Lung (tissue), 12 donors: ENCODE data around the gene CD82. TPM values are rescaled to one million over a fixed set of nuclear protein-coding genes. Genes with fewer than 3 reads are reported as not detected.

ENCODE experiments used
- ATAC-seq: fragments of 200-7000 bp; cut with Tn5 transposase; one replicate; pipeline ENCODE4 v1.9.1; 2020; ENCODE audit warnings: moderate number of reproducible peaks; ENCODE audit not compliant: insufficient read depth, low FRiP score
- DNase-seq, 3 donors: peaks; one replicate each; pipeline ENCODE4 v3.0.0-alpha.2; 2013 to 2017
- H3K27ac ChIP-seq, 2 donors: one replicate each; pipeline ENCODE4 v1.5.1; 2013; ENCODE audit warnings: mild to moderate bottlenecking in 2 of 2, moderate library complexity in 2 of 2, control low read depth in 1 of 2, inconsistent platforms in 1 of 2, low read depth in 1 of 2, low read length in 1 of 2
- H3K27me3 ChIP-seq, 3 donors: one replicate each; pipeline ENCODE4 v1.5.1; 2013; ENCODE audit warnings: low read length in 2 of 3; ENCODE audit not compliant: control insufficient read depth in 3 of 3, insufficient read depth in 3 of 3
- H3K36me3 ChIP-seq, 4 donors: one replicate each; pipeline ENCODE4 v1.5.1; 2013; ENCODE audit warnings: low read length in 4 of 4, mild to moderate bottlenecking in 1 of 4, moderate library complexity in 1 of 4; ENCODE audit not compliant: control insufficient read depth in 4 of 4, insufficient read depth in 4 of 4
- H3K4me1 ChIP-seq, 5 donors: one replicate each; pipeline ENCODE4 v1.5.1; 2013; ENCODE audit warnings: low read length in 5 of 5, mild to moderate bottlenecking in 2 of 5, moderate library complexity in 1 of 5; ENCODE audit not compliant: control insufficient read depth in 5 of 5, insufficient read depth in 5 of 5
- H3K4me3 ChIP-seq: one replicate; pipeline ENCODE4 v1.5.1; 2013; ENCODE audit warnings: mild to moderate bottlenecking, control low read depth, moderate library complexity
- H3K9ac ChIP-seq, 2 donors: one replicate each; pipeline ENCODE4 v1.5.1; 2013; ENCODE audit warnings: low read length in 2 of 2, control low read depth in 1 of 2; ENCODE audit not compliant: insufficient read depth in 1 of 2
- H3K9me3 ChIP-seq, 4 donors: one replicate each; pipeline ENCODE4 v1.5.1; 2013; ENCODE audit warnings: low read length in 3 of 4, mild to moderate bottlenecking in 1 of 4, moderate library complexity in 1 of 4; ENCODE audit not compliant: control insufficient read depth in 4 of 4, insufficient read depth in 3 of 4
- CTCF ChIP-seq: IDR thresholded peaks from 2 replicates; pipeline ENCODE4 v1.5.1; 2012; ENCODE audit warnings: mild to moderate bottlenecking; ENCODE audit errors: control extremely low read depth, extremely low read depth
- WGBS, 2 donors: extraction: QIAGEN DNeasy Blood & Tissue Kit; methylation state at CpG; one replicate each; pipeline ENCODE4 v1.1.7; 2013; 5-methylcytosine and 5-hydroxymethylcytosine counted together
- polyA plus RNA-seq, 2 donors: library from polyadenylated mRNA; stranded (reverse); fragments of 200-250 nt; gene quantifications; one replicate each; pipeline ENCODE4 v1.2.1, GENCODE V29; 2013
- total RNA-seq, 2 donors: library from RNA; depleted of rRNA in 1 of 2; stranded (reverse); fragments of >200 nt in 1 of 2; gene quantifications; one replicate each; pipeline ENCODE4 v1.2.1, GENCODE V29; 2014 to 2021
- donor health status: control.
- donor health status: control.
- donor health status: Bipolar disorder and iron deficiency.
- donor health status: healthy.
- donor health status: DM: yes; HTN: yes; CAD: no.

CD82 gene
- total and polyA plus RNA-seq, 4 donors = 63.3 to 237 (median 190) TPM

GRCh38 chr11:44630511-44631210 is 65.2 kb downstream of the CD82 start:
- DNase-seq = no peak
- Histone ChIP-seq H3K4me1 (peaks cover 10 to 26% (median 22%) of the 10 kb centered on the region in 5 donors), H3K27ac (no peak overlapping the region), H3K27me3 (peaks cover 0 to 3% (median 0%) of the 10 kb centered on the region in 3 donors), H3K4me3 (no peak overlapping the region), H3K9ac (no peak overlapping the region), H3K36me3 (no peaks in the 10 kb centered on the region), H3K9me3 (peaks cover 0 to 3% (median 0%) of the 10 kb centered on the region in 4 donors)
- TF ChIP-seq CTCF = no peak
- 93 to 95% methylated on average over 7 of the region's 7 CpGs for WGBS, 2 donors
- no peak for ATAC-seq

- Histone ChIP-seq H3K4me3 (no peak overlapping the region), H3K36me3 (no peaks in the 10 kb centered on the region), H3K27me3 (peaks cover 0 to 3% (median 0%) of the 10 kb centered on the region in 3 donors), H3K9ac (no peak overlapping the region), H3K4me1 (peaks cover 10 to 26% (median 22%) of the 10 kb centered on the region in 5 donors), H3K27ac (peak overlapping the region in 1 of 2 donors; percentile 41), H3K9me3 (no peaks in the 10 kb centered on the region)
- TF ChIP-seq CTCF = no peak
- DNase-seq (no peak), ATAC-seq (no peak)
- WGBS, 2 donors = 69 to 72% methylated on average over 6 of the region's 6 CpGs
These were observed 66.4 kb downstream of the CD82 start for GRCh38 chr11:44631831-44632230.

- H3K27me3 ChIP-seq = peaks cover 0 to 3% (median 0%) of the 10 kb centered on the region in 3 donors
- H3K4me3 ChIP-seq = no peak overlapping the region
- no peak overlapping the region for H3K27ac ChIP-seq
- no peaks in the 10 kb centered on the region for H3K36me3 ChIP-seq
- ATAC-seq = no peak
- no peaks in the 10 kb centered on the region for H3K9me3 ChIP-seq
- no peak for TF ChIP-seq CTCF
- peak in 1 of 3 donors; percentile 47 for DNase-seq
- H3K4me1 ChIP-seq = peaks cover 10 to 22% (median 16%) of the 10 kb centered on the region in 5 donors
- no peak overlapping the region for H3K9ac ChIP-seq
- 31 to 40% methylated on average over 10 of the region's 10 CpGs for WGBS, 2 donors
These were observed 67.1 kb downstream of the CD82 start for GRCh38 chr11:44632466-44633123.
